ENCODE data around the gene BCAS3.

The BCAS3 gene

DNA sequence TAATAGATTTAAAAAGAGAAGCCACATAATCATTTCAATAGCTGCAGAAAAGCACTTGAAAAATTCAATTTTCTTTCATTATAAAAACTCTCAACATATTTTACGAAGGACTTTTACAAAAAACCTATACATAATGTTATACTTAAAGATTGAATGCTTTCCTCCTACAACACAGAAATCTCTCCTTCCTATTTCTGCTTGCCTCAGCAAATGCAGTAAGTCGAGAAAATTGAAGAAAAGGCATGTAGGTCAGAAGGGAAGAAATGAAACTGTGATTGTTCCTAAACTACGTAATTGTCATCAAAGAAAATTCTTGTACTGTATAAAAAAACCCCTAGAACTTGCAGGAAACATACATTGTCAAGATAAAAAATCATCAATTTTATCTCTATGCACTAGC is 267.1 kb downstream of the BCAS3 start:
- Histone ChIP-seq H3K27me3 (replicated peaks in 2 of 5; ENCODE audit: control insufficient read depth in 4 of 5, insufficient read depth in 5 of 5, low read length in 4 of 5) (no peaks in the 10 kb centered on the region), H3K27ac (ENCODE audit: insufficient read depth in 1 of 2, low read depth in 1 of 2, low read length in 2 of 2, poor library complexity in 1 of 2, severe bottlenecking in 2 of 2) (no peak overlapping the region), H3K36me3 (ENCODE audit: control insufficient read depth in 4 of 4, insufficient read depth in 4 of 4, low read length in 3 of 4) (no peaks in the 10 kb centered on the region), H3K9me3 (ENCODE audit: control extremely low read depth in 1 of 5, control insufficient read depth in 4 of 5, insufficient read depth in 2 of 5, low read depth in 1 of 5, low read length in 4 of 5) (no peaks in the 10 kb centered on the region), H3K4me3 (ENCODE audit: control insufficient read depth in 1 of 7, extremely low read depth in 1 of 7, insufficient read depth in 4 of 7, low read depth in 2 of 7, low read length in 6 of 7) (no peak overlapping the region), H3K4me1 (ENCODE audit: control extremely low read depth in 1 of 4, control insufficient read depth in 4 of 4, insufficient read depth in 4 of 4, low read length in 3 of 4) (no peaks in the 10 kb centered on the region)
- WGBS (ENCODE audit: insufficient coverage) = no CpG with 5 or more reads among the region's 3 CpGs
- POLR2A ChIA-PET = no interaction called here
- DNase-seq = no peak
- CTCF ChIA-PET = no interaction called here

DNA sequence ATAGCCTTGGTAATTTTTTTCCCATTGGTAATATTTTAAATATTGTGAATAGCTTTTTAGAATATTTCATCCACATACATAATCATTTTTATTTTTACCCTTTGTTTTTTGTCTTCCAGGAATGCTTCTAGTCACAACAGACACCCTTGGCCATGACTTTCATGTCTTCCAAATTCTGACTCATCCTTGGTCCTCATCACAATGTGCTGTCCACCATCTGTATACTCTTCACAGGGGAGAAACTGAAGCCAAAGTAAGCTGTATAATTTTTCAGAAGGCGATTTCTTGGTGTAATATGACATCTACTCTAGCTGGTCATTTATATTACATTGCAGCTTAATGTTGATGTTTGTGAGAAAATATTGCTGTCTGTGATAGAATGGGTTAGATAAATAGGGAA is 269.4 kb downstream of the BCAS3 start:
- ChIA-PET POLR2A (no interaction called here), CTCF (interaction anchor here (0.5 kb wide), 1 partner anchor 47 kb away, joined by 3 read pairs; no protein-coding TSS in a partner anchor)
- Histone ChIP-seq H3K4me1 (ENCODE audit: control extremely low read depth in 1 of 4, control insufficient read depth in 4 of 4, insufficient read depth in 4 of 4, low read length in 3 of 4) (no peaks in the 10 kb centered on the region), H3K27ac (ENCODE audit: insufficient read depth in 1 of 2, low read depth in 1 of 2, low read length in 2 of 2, poor library complexity in 1 of 2, severe bottlenecking in 2 of 2) (no peak overlapping the region), H3K4me3 (ENCODE audit: control insufficient read depth in 1 of 7, extremely low read depth in 1 of 7, insufficient read depth in 4 of 7, low read depth in 2 of 7, low read length in 6 of 7) (no peak overlapping the region), H3K9me3 (ENCODE audit: control extremely low read depth in 1 of 5, control insufficient read depth in 4 of 5, insufficient read depth in 2 of 5, low read depth in 1 of 5, low read length in 4 of 5) (no peaks in the 10 kb centered on the region), H3K27me3 (replicated peaks in 2 of 5; ENCODE audit: control insufficient read depth in 4 of 5, insufficient read depth in 5 of 5, low read length in 4 of 5) (no peaks in the 10 kb centered on the region), H3K36me3 (ENCODE audit: control insufficient read depth in 4 of 4, insufficient read depth in 4 of 4, low read length in 3 of 4) (no peaks in the 10 kb centered on the region)
- 100% methylated on average over 1 of the region's 1 CpG for WGBS (ENCODE audit: insufficient coverage)
- DNase-seq = no peak

DNA sequence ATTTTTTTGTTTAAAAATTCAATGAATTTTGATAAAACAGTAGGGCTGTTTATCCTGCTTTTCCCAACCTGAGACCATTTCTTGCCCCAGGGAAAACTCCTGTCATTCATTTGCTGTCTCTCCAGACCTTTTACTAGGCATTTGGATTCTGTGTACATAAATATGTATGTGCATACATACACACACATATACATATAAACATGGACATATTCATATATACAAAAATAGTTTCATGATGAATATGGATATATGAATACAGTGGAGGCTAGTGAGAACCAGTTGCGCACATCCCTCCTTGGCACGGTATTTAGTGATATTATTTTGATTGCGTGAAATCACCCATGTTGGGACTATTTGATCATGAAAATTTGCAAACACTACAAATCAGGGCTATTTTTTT is 269.9 kb downstream of the BCAS3 start:
- Histone ChIP-seq H3K4me1 (ENCODE audit: control extremely low read depth in 1 of 4, control insufficient read depth in 4 of 4, insufficient read depth in 4 of 4, low read length in 3 of 4) (no peaks in the 10 kb centered on the region), H3K27me3 (replicated peaks in 2 of 5; ENCODE audit: control insufficient read depth in 4 of 5, insufficient read depth in 5 of 5, low read length in 4 of 5) (no peaks in the 10 kb centered on the region), H3K27ac (ENCODE audit: insufficient read depth in 1 of 2, low read depth in 1 of 2, low read length in 2 of 2, poor library complexity in 1 of 2, severe bottlenecking in 2 of 2) (no peak overlapping the region), H3K9me3 (ENCODE audit: control extremely low read depth in 1 of 5, control insufficient read depth in 4 of 5, insufficient read depth in 2 of 5, low read depth in 1 of 5, low read length in 4 of 5) (no peaks in the 10 kb centered on the region), H3K4me3 (ENCODE audit: control insufficient read depth in 1 of 7, extremely low read depth in 1 of 7, insufficient read depth in 4 of 7, low read depth in 2 of 7, low read length in 6 of 7) (no peak overlapping the region), H3K36me3 (ENCODE audit: control insufficient read depth in 4 of 4, insufficient read depth in 4 of 4, low read length in 3 of 4) (no peaks in the 10 kb centered on the region)
- WGBS (ENCODE audit: insufficient coverage) = no CpG with 5 or more reads among the region's 3 CpGs
- ChIA-PET POLR2A (no interaction called here), CTCF (no interaction called here)
- DNase-seq = no peak

DNA sequence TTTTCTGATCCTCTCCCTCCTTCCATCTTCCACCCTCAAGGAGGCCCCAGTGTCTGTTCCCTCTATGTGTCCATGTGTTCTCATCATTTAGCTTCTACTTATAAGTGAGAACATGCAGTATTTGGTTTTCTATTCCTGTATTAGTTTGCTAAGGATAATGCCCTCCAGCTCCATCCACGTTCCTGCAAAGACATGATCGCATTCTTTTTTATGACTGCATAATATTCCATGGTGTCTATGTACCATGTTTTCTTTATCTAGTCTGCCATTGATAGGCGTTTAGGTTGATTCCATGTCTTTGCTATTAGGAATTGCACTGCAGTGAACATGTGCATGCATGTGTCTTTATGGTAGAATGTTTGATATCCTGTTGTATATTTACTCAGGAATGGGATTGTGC is 275.1 kb downstream of the BCAS3 start:
- POLR2A ChIA-PET = no interaction called here

DNA sequence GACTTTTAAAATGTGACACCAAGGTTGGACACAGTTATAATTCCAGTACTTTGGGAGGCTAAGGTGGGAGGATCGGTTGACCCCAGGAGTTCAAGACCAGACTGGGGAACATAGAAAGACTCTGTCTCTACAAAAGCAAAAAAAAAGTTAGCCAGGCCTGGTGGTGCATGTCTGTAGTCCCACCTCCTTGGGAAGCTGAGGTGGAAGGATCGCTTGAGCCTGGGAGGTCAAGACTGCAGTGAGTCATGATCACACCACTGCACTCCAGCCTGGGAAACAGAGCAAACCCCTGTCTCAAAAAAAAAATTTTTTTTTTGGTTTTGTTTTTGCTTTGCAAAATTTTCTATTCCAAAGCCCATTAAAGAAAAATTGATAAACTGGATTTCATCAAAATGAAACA is 281.4 kb downstream of the BCAS3 start:
- H3K36me3 ChIP-seq (ENCODE audit: control insufficient read depth in 4 of 4, insufficient read depth in 4 of 4, low read length in 3 of 4) = peaks cover 0 to 7% (median 3%) of the 10 kb centered on the region in 4 experiments
- ChIA-PET CTCF (no interaction called here), POLR2A (interaction anchor here (0.6 kb wide), 1 partner anchor 222 kb away, joined by 3 read pairs; no protein-coding TSS in a partner anchor)
- no peak for DNase-seq
- H3K4me3 ChIP-seq (ENCODE audit: control insufficient read depth in 1 of 7, extremely low read depth in 1 of 7, insufficient read depth in 4 of 7, low read depth in 2 of 7, low read length in 6 of 7) = no peak overlapping the region
- H3K9me3 ChIP-seq (ENCODE audit: control extremely low read depth in 1 of 5, control insufficient read depth in 4 of 5, insufficient read depth in 2 of 5, low read depth in 1 of 5, low read length in 4 of 5) = peaks cover 0 to 12% (median 4%) of the 10 kb centered on the region in 5 experiments
- no peaks in the 10 kb centered on the region for H3K27me3 ChIP-seq (replicated peaks in 2 of 5; ENCODE audit: control insufficient read depth in 4 of 5, insufficient read depth in 5 of 5, low read length in 4 of 5)
- WGBS (ENCODE audit: insufficient coverage) = 100% methylated on average over 1 of the region's 2 CpGs
- H3K27ac ChIP-seq (ENCODE audit: insufficient read depth in 1 of 2, low read depth in 1 of 2, low read length in 2 of 2, poor library complexity in 1 of 2, severe bottlenecking in 2 of 2) = no peak overlapping the region
- no peaks in the 10 kb centered on the region for H3K4me1 ChIP-seq (ENCODE audit: control extremely low read depth in 1 of 4, control insufficient read depth in 4 of 4, insufficient read depth in 4 of 4, low read length in 3 of 4)

More for the DNA sequence above, 275.1 kb downstream of the BCAS3 start:
- Histone ChIP-seq H3K27me3 (replicated peaks in 2 of 5; ENCODE audit: control insufficient read depth in 4 of 5, insufficient read depth in 5 of 5, low read length in 4 of 5) (no peaks in the 10 kb centered on the region), H3K27ac (ENCODE audit: insufficient read depth in 1 of 2, low read depth in 1 of 2, low read length in 2 of 2, poor library complexity in 1 of 2, severe bottlenecking in 2 of 2) (no peak overlapping the region), H3K4me3 (ENCODE audit: control insufficient read depth in 1 of 7, extremely low read depth in 1 of 7, insufficient read depth in 4 of 7, low read depth in 2 of 7, low read length in 6 of 7) (no peak overlapping the region), H3K9me3 (ENCODE audit: control extremely low read depth in 1 of 5, control insufficient read depth in 4 of 5, insufficient read depth in 2 of 5, low read depth in 1 of 5, low read length in 4 of 5) (peaks cover 0 to 5% (median 0%) of the 10 kb centered on the region in 5 experiments), H3K36me3 (ENCODE audit: control insufficient read depth in 4 of 4, insufficient read depth in 4 of 4, low read length in 3 of 4) (no peaks in the 10 kb centered on the region), H3K4me1 (ENCODE audit: control extremely low read depth in 1 of 4, control insufficient read depth in 4 of 4, insufficient read depth in 4 of 4, low read length in 3 of 4) (no peaks in the 10 kb centered on the region)
- DNase-seq = no peak
- 100% methylated on average over 3 of the region's 3 CpGs for WGBS (ENCODE audit: insufficient coverage)
- CTCF ChIA-PET = no interaction called here

DNA sequence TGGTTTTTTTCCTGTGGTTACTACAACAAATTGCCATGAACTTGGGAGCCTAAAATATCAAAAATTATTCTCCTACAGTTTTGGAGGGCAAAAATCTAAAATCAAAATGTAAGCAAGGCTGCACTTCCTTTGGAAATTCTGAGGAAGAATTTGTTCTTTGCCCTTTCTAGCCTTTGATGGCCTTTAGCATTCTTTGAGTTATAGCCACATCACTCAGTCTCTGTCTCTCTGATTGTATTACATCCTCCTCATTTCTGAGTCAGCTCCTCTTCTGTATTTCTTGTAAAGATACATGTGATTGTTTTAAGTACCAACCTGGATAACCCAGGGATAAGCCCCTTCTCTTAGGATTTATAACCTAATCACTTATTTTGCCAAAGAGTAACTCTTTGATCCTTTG is 282.0 kb downstream of the BCAS3 start:
- ChIA-PET CTCF (no interaction called here), POLR2A (interaction anchor here (0.6 kb wide), 1 partner anchor 222 kb away, joined by 3 read pairs; no protein-coding TSS in a partner anchor)
- peaks cover 0 to 7% (median 3%) of the 10 kb centered on the region in 4 experiments for H3K36me3 ChIP-seq (ENCODE audit: control insufficient read depth in 4 of 4, insufficient read depth in 4 of 4, low read length in 3 of 4)
- H3K4me1 ChIP-seq (ENCODE audit: control extremely low read depth in 1 of 4, control insufficient read depth in 4 of 4, insufficient read depth in 4 of 4, low read length in 3 of 4) = no peaks in the 10 kb centered on the region
- H3K27me3 ChIP-seq (replicated peaks in 2 of 5; ENCODE audit: control insufficient read depth in 4 of 5, insufficient read depth in 5 of 5, low read length in 4 of 5) = no peaks in the 10 kb centered on the region
- H3K27ac ChIP-seq (ENCODE audit: insufficient read depth in 1 of 2, low read depth in 1 of 2, low read length in 2 of 2, poor library complexity in 1 of 2, severe bottlenecking in 2 of 2) = no peak overlapping the region
- DNase-seq = no peak
- no peak overlapping the region for H3K4me3 ChIP-seq (ENCODE audit: control insufficient read depth in 1 of 7, extremely low read depth in 1 of 7, insufficient read depth in 4 of 7, low read depth in 2 of 7, low read length in 6 of 7)
- peaks cover 0 to 12% (median 4%) of the 10 kb centered on the region in 5 experiments for H3K9me3 ChIP-seq (ENCODE audit: control extremely low read depth in 1 of 5, control insufficient read depth in 4 of 5, insufficient read depth in 2 of 5, low read depth in 1 of 5, low read length in 4 of 5)

DNA sequence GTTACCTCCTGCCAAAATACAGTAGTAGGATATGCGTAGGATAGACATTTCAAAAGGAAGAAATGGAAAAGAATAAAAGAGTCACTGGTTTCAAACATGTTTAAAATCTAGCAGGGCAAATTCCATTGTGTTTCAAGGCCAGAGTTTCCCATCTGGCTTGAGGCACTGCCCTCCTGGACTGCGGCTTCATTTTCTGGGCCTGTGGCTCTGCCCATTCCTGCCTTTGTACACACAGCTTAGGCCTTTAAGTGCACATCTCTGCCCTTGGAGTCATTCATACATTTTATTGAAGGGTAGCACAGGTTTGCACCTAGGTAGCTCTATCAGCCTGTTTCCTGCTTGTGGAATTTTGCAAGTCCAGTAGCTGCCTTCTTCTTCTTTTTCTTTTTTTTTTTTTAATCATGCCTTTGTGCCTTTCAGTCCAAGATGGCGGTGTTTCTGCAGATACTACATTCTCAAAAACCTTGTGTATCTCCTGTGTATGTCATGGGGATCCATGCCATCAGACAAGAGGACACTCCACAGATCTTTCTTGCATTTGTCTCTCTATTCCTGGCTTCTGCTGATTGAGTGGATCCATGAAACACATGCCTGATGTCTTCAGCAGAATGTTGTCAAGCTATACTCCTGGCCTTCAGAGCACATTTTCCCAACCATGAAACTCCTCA is 282.9 kb downstream of the BCAS3 start:
- ChIA-PET CTCF (no interaction called here), POLR2A (no interaction called here)
- peaks cover 0 to 12% (median 4%) of the 10 kb centered on the region in 5 experiments for H3K9me3 ChIP-seq (ENCODE audit: control extremely low read depth in 1 of 5, control insufficient read depth in 4 of 5, insufficient read depth in 2 of 5, low read depth in 1 of 5, low read length in 4 of 5)
- 89% methylated on average over 2 of the region's 3 CpGs for WGBS (ENCODE audit: insufficient coverage)
- H3K4me3 ChIP-seq (ENCODE audit: control insufficient read depth in 1 of 7, extremely low read depth in 1 of 7, insufficient read depth in 4 of 7, low read depth in 2 of 7, low read length in 6 of 7) = no peak overlapping the region
- H3K36me3 ChIP-seq (ENCODE audit: control insufficient read depth in 4 of 4, insufficient read depth in 4 of 4, low read length in 3 of 4) = peaks cover 0 to 7% (median 3%) of the 10 kb centered on the region in 4 experiments
- H3K27ac ChIP-seq (ENCODE audit: insufficient read depth in 1 of 2, low read depth in 1 of 2, low read length in 2 of 2, poor library complexity in 1 of 2, severe bottlenecking in 2 of 2) = no peak overlapping the region
- DNase-seq = no peak
- H3K27me3 ChIP-seq (replicated peaks in 2 of 5; ENCODE audit: control insufficient read depth in 4 of 5, insufficient read depth in 5 of 5, low read length in 4 of 5) = no peaks in the 10 kb centered on the region
- no peaks in the 10 kb centered on the region for H3K4me1 ChIP-seq (ENCODE audit: control extremely low read depth in 1 of 4, control insufficient read depth in 4 of 4, insufficient read depth in 4 of 4, low read length in 3 of 4)

Data from common myeloid progenitor, CD34-positive (primary cell).